MM.1S (cell line): ENCODE data around the gene KLRF2.

Source experiments
- CTCF ChIP-seq: fragments of 300-600 bp; sonication (generic); IDR thresholded peaks from 2 replicates; pipeline ENCODE4 v1.5.1; 2016; ENCODE audit warnings: antibody characterized with exemption, low read length, mixed read lengths
- EZH2 ChIP-seq: fragments of 300-600 bp; sonication (generic); optimal IDR thresholded peaks from 2 replicates; pipeline ENCODE3; 2017; ENCODE audit warnings: low read depth, mild to moderate bottlenecking, antibody characterized with exemption, low read length, mixed read lengths

DNA sequence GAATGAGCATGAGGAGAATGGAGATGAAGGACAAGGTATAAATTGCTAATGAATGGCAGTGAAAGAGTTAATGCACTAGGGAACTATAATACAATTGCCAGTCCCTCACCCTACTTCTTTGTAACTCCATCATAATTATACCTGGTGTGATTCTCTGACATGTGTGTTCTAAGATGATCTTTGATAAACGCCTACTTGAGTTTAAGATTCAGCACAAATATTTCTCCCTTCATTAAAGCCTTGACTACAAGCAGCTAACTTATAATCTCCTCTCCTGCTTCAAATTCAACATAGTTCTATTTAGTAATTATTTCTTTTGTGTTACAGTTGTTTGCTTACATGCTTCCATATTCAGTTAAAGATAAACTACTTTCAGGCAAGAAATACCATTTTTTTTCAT is 60.5 kb downstream of the KLRF2 start:
- no peak for TF ChIP-seq CTCF
- TF ChIP-seq EZH2, result no peak
